Measurements from ENCODE around the gene TUT4.

The TUT4 gene

GRCh38 chr1:52574594-52574993 lies 21.7 kb upstream of the TUT4 start:
- DNase-seq (ENCODE audit: low read depth, low spot score): no peak

- DNase-seq (ENCODE audit: low read depth, low spot score): no peak
These were observed 19.5 kb upstream of the TUT4 start for GRCh38 chr1:52572387-52572786.

DNA sequence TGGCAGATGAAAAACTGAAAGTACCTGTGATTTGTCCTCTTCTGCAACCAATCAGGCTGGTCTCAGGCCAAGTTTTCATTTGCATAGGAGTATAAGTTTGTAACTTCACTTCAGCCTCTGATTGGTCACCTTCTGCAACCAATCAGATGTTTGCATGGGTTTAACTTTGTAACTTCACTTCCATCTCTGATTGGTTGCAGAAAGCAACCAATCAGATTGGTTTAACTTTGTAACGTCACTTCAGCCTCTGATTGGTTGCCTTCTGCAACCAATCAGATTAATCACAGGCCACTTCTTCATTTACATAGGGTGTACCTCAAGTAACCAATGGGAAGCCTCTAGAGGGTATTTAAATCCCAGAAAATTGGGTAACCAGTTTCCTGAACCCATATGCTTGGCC lies 18.9 kb upstream of the TUT4 start:
- no peak for DNase-seq (ENCODE audit: low read depth, low spot score)

- DNase-seq (ENCODE audit: low read depth, low spot score): no peak
These were observed 16.7 kb upstream of the TUT4 start for GRCh38 chr1:52569449-52570210.

GRCh38 chr1:52567943-52568342 lies 15.1 kb upstream of the TUT4 start:
- DNase-seq (ENCODE audit: low read depth, low spot score): no peak

DNA sequence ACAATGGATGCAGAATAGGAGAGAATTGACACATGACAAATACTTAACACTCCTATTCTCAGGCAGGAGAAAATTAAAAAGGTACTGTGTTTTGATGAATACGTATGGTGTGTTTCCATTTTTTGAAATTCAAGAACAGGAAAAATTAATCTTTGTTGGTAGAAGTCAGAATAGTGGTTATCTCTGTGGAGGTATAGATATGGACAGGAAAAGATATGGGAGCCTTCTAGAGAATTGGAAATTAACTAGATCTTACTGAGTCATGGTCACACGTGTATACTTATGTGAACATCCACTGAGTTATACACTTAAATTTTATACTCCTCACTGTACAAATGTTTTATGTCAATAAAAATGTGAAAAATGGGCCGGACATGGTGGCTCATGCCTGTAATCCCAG lies 9.9 kb upstream of the TUT4 start:
- no peak for DNase-seq (ENCODE audit: low read depth, low spot score)

GRCh38 chr1:52559875-52560274 lies 7.0 kb upstream of the TUT4 start:
- no peak for DNase-seq (ENCODE audit: low read depth, low spot score)

DNA sequence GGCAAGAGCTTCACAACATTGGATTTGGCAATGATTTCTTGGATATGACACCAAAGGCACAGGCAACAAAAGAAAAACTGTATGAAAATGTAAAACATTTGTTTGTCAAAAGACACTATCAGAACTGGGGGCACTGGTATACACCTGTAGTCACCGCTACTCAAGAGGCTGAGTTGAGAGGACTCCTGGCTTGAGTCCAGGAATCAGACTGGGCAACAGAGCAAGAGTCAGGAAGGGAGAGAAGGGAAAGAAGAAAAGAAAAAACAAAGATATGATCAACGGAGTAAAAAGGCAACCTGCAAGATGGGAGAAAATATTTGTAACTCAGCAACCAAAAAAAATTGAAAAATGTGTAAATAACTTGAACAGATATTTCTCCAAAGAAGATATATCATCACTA lies 6.0 kb upstream of the TUT4 start:
- no peak for DNase-seq (ENCODE audit: low read depth, low spot score)

DNA sequence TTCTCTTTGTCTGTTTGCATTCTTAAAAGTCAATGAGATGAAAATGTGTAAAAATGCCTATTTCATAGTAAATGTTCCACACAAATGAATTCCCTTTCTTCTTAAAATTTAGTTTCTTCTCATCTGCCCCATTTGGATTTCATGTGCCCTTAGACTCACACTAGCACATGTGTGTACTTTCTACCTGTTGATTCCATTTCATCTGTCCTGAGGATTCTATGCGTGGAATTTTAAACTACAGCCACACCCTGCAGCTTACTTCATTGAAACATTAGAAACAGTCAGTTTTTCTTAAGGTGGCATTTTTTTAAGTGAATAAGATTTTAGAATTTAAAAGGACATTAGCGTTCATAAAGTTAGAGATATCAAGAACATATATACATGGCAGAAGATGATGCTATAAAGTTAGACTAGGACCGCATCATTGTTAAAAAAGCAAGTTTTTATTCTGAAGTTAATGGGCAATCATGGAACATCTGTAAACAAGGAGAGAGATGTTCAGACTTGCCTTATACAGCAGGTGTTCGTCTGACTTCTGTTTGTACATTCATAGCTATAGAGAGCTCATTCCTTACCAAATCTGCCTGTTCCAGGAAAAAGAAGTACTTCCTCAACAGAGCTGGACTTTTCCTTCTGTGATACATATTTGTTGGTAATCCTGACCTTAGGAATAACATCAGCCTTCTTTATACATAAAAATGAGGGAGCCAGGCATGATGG lies 3.9 kb upstream of the TUT4 start:
- no peak for DNase-seq (ENCODE audit: low read depth, low spot score)

GRCh38 chr1:52554756-52555155 lies 1.9 kb upstream of the TUT4 start:
- no peak for DNase-seq (ENCODE audit: low read depth, low spot score)

DNA sequence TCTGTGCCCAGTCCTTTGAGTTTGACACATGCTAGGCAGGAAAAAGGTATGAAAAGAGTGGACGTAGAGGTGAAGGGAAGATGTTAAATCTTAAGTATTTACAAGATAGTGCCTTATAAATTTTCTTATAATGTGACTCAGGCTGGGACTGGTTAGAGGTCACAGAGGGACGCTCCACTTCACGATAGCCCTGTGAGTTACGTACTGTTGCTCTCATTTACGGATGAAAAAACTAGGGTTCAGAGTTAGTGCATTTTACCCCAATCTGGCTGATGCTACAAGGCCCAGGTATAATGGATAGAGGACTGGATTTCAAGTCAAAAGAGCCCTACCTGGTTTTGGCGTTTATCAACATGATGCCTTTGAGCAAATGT lies 1.4 kb upstream of the TUT4 start:
- no peak for DNase-seq (ENCODE audit: low read depth, low spot score)

DNA sequence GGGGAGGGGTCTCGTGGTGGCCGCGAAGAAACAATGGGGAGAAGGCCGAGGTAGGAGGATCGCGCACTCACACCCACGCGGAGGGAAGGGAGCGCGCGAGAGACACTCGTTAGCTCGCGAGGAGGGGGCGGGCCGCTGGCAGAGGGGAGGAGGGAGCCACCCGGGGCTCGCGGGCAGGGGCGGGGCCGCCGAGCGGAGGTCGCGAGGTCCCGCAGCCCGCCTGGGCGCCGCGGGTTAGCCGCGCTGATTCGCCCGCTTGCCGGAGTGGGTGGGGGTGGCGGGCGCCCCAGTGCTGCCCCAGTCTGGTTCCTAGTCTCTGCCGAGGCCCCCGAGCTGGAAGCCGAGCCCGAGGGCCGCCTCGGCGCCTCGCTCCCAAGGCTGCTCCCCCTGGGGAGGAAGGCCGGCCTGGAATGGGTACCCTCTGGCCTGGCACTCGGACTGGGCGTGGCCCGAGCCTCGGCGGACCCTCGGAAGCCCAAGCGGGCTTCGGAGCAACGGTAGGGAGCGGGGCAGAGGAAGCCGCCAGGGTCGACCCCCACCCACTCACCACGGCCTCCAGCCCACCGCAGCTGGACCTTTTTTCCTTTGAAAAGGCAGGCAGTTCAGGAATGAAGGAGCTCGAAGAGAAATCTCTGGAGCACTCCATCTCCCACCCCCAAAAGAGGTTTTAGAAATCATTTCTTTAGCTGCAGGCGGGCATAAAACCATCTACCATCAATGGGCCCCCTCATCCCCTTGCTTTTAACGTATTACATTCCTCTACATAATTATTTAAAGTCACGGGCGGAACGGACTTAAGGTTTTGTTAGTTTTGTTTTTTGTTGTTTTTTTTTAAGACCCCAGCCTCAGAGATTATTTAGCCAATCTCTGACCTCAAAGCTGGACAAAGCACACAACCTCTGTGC lies 722 bp upstream of the TUT4 start:
- DNase-seq (ENCODE audit: low read depth, low spot score): peak; percentile 37

DNA sequence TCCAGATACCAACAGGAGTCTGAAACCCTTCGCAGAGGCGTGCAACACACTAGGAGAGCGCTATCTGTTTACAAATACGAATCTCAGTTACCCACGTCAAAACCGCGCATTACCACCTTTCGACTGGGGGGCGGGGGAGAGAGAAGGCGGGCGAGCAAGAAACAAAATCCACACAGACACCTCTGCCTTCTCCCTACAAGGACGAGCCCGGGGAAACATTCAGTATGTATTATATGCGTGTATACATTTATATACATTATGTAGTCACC lies 722 bp downstream of the TUT4 start:
- no peak for DNase-seq (ENCODE audit: low read depth, low spot score)

DNA sequence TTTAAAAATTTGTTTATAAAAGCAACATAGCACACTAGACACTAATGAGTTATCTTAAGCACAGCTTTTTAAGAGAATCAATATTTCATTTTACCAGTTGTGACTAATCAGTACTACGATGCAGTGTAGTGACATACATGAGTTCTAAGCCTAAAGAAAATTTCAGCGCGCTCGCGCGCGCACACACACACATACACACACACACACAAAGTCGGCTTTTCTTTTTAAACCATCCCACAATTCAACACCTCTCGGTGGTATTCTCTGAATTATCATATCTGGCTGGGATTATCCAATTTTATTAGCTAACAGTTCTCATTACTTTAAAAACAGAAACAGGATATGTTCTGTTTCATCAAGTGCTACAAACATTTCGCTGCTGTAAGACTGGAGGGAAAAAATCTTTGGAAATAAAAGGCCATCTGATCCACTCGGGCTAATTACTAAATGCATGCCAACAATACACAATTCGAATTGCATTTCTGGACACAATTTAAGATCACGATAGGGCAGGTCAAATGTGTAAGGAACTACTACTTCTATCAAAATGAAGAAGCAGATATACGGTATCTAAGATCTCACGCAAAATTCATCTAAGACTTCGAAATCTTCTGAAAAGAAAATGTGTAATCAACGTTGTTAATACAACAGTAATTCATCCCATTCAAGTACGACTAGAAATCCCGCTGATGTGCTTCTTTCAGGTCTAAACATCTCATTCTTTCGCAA lies 1.2 kb downstream of the TUT4 start:
- DNase-seq (ENCODE audit: low read depth, low spot score): no peak

DNA sequence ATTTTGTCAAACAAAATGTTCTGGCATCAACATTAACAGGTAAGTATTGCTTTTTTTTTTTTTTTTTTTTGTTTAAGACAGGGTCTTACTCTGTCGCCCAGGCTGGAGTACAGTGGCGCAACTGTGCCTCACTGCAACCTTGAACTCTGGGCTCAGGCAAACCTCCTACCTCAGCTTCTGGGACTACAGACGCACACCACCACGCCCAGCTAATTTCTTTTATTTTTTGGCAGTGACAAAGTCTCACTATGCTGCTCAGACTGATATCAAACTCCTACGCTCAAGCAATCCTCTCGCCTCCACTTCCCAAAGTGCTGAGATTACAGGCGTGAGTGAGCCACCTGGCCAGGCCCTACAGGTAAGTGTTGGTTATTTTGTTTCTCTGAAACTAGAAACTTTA lies 2.4 kb downstream of the TUT4 start:
- DNase-seq (ENCODE audit: low read depth, low spot score): no peak

DNA sequence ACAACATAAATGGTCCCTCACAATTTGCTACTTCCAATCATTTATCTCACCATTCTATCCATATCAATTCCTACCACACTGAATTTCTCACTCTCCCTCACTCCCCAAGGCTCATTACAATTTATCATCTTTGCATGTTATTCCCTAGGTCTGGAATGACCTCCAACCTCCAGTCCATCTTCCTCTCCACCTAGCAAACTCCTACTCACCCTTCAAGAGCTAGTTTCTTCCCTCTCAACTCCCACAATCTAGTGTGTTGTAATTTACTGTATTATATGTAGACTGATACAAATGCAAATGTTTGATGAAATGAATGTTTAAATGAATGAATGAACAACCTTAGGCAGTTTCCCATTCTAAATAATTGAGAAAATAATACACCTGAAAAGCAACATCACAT lies 3.6 kb downstream of the TUT4 start:
- no peak for DNase-seq (ENCODE audit: low read depth, low spot score)

DNA sequence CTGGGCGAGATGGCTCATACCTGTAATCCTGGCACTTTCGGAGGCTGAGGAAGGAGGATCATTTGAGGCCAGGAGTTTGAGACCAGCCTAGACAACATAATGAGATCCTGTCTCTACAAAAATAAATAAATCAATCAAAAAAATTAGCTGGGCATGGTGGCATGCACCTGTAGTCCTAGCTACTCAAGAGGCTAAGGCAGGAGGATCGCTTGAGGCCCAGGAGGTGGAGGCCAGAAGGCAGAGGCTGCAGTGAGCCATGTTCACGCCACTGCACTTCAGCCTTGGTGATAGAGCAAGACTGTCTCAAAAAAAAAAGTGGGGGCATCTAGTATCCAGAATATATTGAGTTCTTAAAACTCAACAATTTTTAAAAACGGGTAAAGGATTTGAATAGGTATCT lies 6.0 kb downstream of the TUT4 start:
- DNase-seq (ENCODE audit: low read depth, low spot score): no peak

- DNase-seq (ENCODE audit: low read depth, low spot score): no peak
These were observed 8.0 kb downstream of the TUT4 start for GRCh38 chr1:52544665-52545525.

DNA sequence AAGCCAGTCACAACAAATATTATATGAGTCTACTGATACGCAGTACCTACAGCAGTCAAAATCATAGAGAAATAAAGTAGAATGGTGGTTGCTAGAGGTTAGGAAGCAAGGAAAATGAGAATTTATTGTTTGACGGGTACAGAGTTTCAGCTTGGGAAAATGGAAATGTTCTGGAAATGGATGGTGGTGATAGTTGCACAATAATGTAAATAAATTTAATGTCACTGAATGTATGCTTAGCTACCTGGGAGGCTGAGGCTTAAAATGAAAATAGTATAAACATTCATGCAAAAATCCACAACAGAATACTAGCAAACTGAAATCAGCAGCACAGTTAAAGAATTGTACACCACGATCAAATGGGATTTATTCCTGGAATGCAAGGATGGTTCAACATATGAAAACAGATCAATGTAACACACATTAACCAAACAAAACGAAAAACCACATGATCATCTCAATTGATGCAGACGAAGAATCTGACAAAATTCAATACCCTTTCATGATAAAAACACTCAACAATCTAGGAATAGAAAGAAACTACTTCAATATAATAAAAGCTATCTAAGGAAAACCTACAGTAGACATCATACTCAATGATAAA lies 10.7 kb downstream of the TUT4 start:
- no peak for DNase-seq (ENCODE audit: low read depth, low spot score)

DNA sequence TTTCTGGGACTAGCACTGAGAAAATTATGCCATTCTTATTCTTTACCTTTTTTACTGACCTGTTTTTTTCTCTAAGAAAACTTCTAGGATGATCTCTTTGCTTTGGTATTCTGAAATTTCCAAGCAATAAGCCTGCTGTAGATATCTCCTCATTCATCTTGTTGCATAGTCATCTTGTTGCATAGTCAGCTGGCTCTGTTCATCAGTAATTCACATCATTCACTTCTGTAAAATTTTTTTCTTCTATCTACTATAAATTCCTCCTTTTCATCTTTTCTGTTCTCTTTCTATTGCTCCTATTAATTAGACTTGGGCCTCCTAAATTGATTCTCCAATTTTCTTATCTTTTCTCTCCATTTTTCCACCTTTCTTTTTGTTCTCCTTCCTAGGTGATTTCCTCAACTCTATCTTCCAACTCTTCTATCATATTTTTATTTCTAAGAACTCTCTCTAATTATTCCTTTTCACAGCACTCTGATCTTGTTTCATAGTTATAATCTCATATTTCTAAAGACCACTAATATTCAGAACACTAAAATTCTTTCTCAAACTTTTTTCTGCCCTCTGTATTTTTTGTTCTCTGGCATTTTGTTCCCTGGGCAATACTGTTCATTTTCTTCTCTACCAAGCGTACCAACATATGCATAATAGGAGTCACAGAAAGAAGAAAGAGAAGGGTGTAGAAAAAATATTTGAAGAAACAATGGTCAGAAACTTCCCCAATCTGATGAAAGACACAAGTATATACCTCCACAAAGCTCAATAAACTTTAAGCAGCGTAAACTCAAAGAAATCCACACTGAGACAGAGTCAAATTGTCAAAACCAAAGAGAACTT lies 17.7 kb downstream of the TUT4 start:
- DNase-seq (ENCODE audit: low read depth, low spot score): no peak
